ENCODE measurements around the gene ZNF329.

The ZNF329 gene

GRCh38 chr19:58123354-58123753 is 27.2 kb downstream of the ZNF329 start:
- in situ Hi-C loops (cut with MboI; ENCODE audit: low sequenced_read_pairs): no loop called here

GRCh38 chr19:58118979-58119733 is 31.4 kb downstream of the ZNF329 start:
- in situ Hi-C loops (cut with MboI; ENCODE audit: low sequenced_read_pairs): no loop called here

- in situ Hi-C loops (cut with MboI; ENCODE audit: low sequenced_read_pairs): no loop called here
Measured at GRCh38 chr19:58117841-58118575, 32.6 kb downstream of the ZNF329 start.

- in situ Hi-C loops (cut with MboI; ENCODE audit: low sequenced_read_pairs): no loop called here
Measured at GRCh38 chr19:58108546-58108817, 42.1 kb downstream of the ZNF329 start.

GRCh38 chr19:58107778-58108545 is 42.6 kb downstream of the ZNF329 start:
- in situ Hi-C loops (cut with MboI; ENCODE audit: low sequenced_read_pairs): no loop called here

GRCh38 chr19:58098682-58098998 is 51.9 kb downstream of the ZNF329 start:
- in situ Hi-C loops (cut with MboI; ENCODE audit: low sequenced_read_pairs): no loop called here

- in situ Hi-C loops (cut with MboI; ENCODE audit: low sequenced_read_pairs): no loop called here
Measured at GRCh38 chr19:58097781-58098681, 52.6 kb downstream of the ZNF329 start, which contains the start of gene ZSCAN18. TSS of gene ZSCAN18 (minus strand) at chr19:58098231. CDS start at chr19:58090267, 7,964 bp downstream.

- in situ Hi-C loops (cut with MboI; ENCODE audit: low sequenced_read_pairs): no loop called here
Measured at GRCh38 chr19:58097349-58097748, 53.2 kb downstream of the ZNF329 start.

GRCh38 chr19:58096884-58097283 is 53.7 kb downstream of the ZNF329 start:
- in situ Hi-C loops (cut with MboI; ENCODE audit: low sequenced_read_pairs): no loop called here

GRCh38 chr19:58095328-58095727 is 55.3 kb downstream of the ZNF329 start:
- in situ Hi-C loops (cut with MboI; ENCODE audit: low sequenced_read_pairs): no loop called here

- in situ Hi-C loops (cut with MboI; ENCODE audit: low sequenced_read_pairs): no loop called here
Measured at GRCh38 chr19:58093071-58093470, 57.5 kb downstream of the ZNF329 start.

- in situ Hi-C loops (cut with MboI; ENCODE audit: low sequenced_read_pairs): no loop called here
Measured at GRCh38 chr19:58091251-58091995, 59.2 kb downstream of the ZNF329 start.

- in situ Hi-C loops (cut with MboI; ENCODE audit: low sequenced_read_pairs): no loop called here
Measured at GRCh38 chr19:58089846-58090245, 60.7 kb downstream of the ZNF329 start.

GRCh38 chr19:58088521-58089052 is 62.0 kb downstream of the ZNF329 start:
- in situ Hi-C loops (cut with MboI; ENCODE audit: low sequenced_read_pairs): no loop called here

- in situ Hi-C loops (cut with MboI; ENCODE audit: low sequenced_read_pairs): no loop called here
Measured at GRCh38 chr19:58086825-58087710, 63.5 kb downstream of the ZNF329 start.

GRCh38 chr19:58085348-58085875 is 65.2 kb downstream of the ZNF329 start:
- in situ Hi-C loops (cut with MboI; ENCODE audit: low sequenced_read_pairs): no loop called here

GRCh38 chr19:58084596-58085347 is 65.8 kb downstream of the ZNF329 start:
- in situ Hi-C loops (cut with MboI; ENCODE audit: low sequenced_read_pairs): no loop called here

- in situ Hi-C loops (cut with MboI; ENCODE audit: low sequenced_read_pairs): no loop called here
Measured at GRCh38 chr19:58083021-58083420, 67.6 kb downstream of the ZNF329 start.
